Coronary artery (tissue), 2 donors: ENCODE results near the gene MRPL53.

ENCODE experiments used
- DNase-seq: peaks from one replicate; pipeline ENCODE4 v3.0.0-alpha.2; 2017; ENCODE audit warnings: low spot score
- H3K27ac ChIP-seq, 2 donors: fragments of 200-600 bp; sonication (generic); one replicate each; pipeline ENCODE4 v1.5.1; 2016 to 2019
- H3K4me3 ChIP-seq: fragments of 200-600 bp; sonication (generic); 2 replicates; pipeline ENCODE4 v1.5.1; 2016; ENCODE audit warnings: mild to moderate bottlenecking, moderate library complexity
- CTCF ChIP-seq: fragments of 200-600 bp; sonication (generic); IDR thresholded peaks from one replicate; pipeline ENCODE4 v1.5.1; 2019; ENCODE audit warnings: antibody characterized with exemption

The MRPL53 gene

GRCh38 chr2:74505448-74506246 is 33.2 kb upstream of the MRPL53 start:
- Histone ChIP-seq H3K27ac (no peak overlapping the region), H3K4me3 (peak overlapping the region; percentile 22)
- no peak for TF ChIP-seq CTCF
- DNase-seq, result no peak

GRCh38 chr2:74504591-74504990 is 32.1 kb upstream of the MRPL53 start:
- no peak for TF ChIP-seq CTCF
- Histone ChIP-seq H3K4me3 (no peak overlapping the region), H3K27ac (no peak overlapping the region)
- no peak for DNase-seq

GRCh38 chr2:74503506-74504475 is 31.3 kb upstream of the MRPL53 start:
- Histone ChIP-seq H3K27ac (peak overlapping the region; percentile 6 to 80), H3K4me3 (peak overlapping the region; percentile 82)
- DNase-seq, result no peak
- TF ChIP-seq CTCF, result no peak

- peak overlapping the region; percentile 82 for H3K4me3 ChIP-seq
- TF ChIP-seq CTCF, result no peak
These were observed 30.4 kb upstream of the MRPL53 start for GRCh38 chr2:74502720-74503505.

GRCh38 chr2:74502147-74502719 is 29.8 kb upstream of the MRPL53 start:
- Histone ChIP-seq H3K4me3 (peak overlapping the region; percentile 82), H3K27ac (peak overlapping the region in 1 of 2 donors; percentile 80)
- DNase-seq, result peak; percentile 68
- no peak for TF ChIP-seq CTCF

More at GRCh38 chr2:74502720-74503505, 30.4 kb upstream of the MRPL53 start:
- DNase-seq, result peak; percentile 87
- peak overlapping the region; percentile 6 to 80 for H3K27ac ChIP-seq

GRCh38 chr2:74501335-74502071 is 29.0 kb upstream of the MRPL53 start:
- no peak overlapping the region for H3K4me3 ChIP-seq
- DNase-seq, result no peak
- TF ChIP-seq CTCF, result no peak
- no peak overlapping the region for H3K27ac ChIP-seq
